OCI-LY1 (cell line): ENCODE data around the gene BLOC1S5.

Experiments used
- H2AFZ ChIP-seq: fragments of 200-600 bp; sonication (generic), shearing (Covaris generic); 2 replicates; pipeline ENCODE4 v1.6.0; 2014; ENCODE audit warnings: antibody characterized with exemption, mild to moderate bottlenecking, low read length
- H3F3A ChIP-seq: fragments of 200-600 bp; sonication (generic), shearing (Covaris generic); 2 replicates; pipeline ENCODE4 v1.6.0; 2014; ENCODE audit warnings: mild to moderate bottlenecking, antibody characterized with exemption, low read length, moderate library complexity; ENCODE audit not compliant: insufficient read depth
- H3K27ac ChIP-seq: fragments of 200-600 bp; sonication (generic); 2 replicates; pipeline ENCODE4 v1.5.1; 2014; ENCODE audit warnings: low read length, mixed run types, mild to moderate bottlenecking, low read depth; ENCODE audit not compliant: poor library complexity, severe bottlenecking
- H3K27me3 ChIP-seq: fragments of 200-600 bp; sonication (generic); 2 replicates; pipeline ENCODE4 v1.6.0; 2014; ENCODE audit warnings: antibody characterized with exemption, mild to moderate bottlenecking, low read length, moderate library complexity; ENCODE audit not compliant: insufficient read depth
- H3K36me3 ChIP-seq: fragments of 200-600 bp; sonication (generic); 2 replicates; pipeline ENCODE4 v1.6.1; 2014; ENCODE audit warnings: mild to moderate bottlenecking, antibody characterized with exemption, low read length, moderate library complexity, mixed read lengths; ENCODE audit not compliant: insufficient read depth
- H3K4me1 ChIP-seq: fragments of 200-600 bp; sonication (generic); 2 replicates; pipeline ENCODE4 v1.5.1; 2014; ENCODE audit warnings: mild to moderate bottlenecking, low read length, moderate library complexity; ENCODE audit not compliant: insufficient read depth, severe bottlenecking
- H3K4me2 ChIP-seq: fragments of 200-600 bp; sonication (generic), shearing (Covaris generic); 2 replicates; pipeline ENCODE4 v1.6.1; 2014; ENCODE audit warnings: low read length
- H3K4me3 ChIP-seq: fragments of 200-600 bp; sonication (generic); 2 replicates; pipeline ENCODE4 v1.5.1; 2014; ENCODE audit warnings: low read length, low read depth, mild to moderate bottlenecking, mixed read lengths; ENCODE audit not compliant: poor library complexity, severe bottlenecking
- H3K79me2 ChIP-seq: fragments of 200-600 bp; shearing (Covaris generic); 2 replicates; pipeline ENCODE4 v1.6.1; 2016; ENCODE audit warnings: mixed run types, low read length, mixed read lengths; ENCODE audit not compliant: insufficient read depth
- H3K9ac ChIP-seq: fragments of 200-600 bp; sonication (generic), shearing (Covaris generic); 2 replicates; pipeline ENCODE4 v1.6.1; 2014; ENCODE audit warnings: mild to moderate bottlenecking, low read length, mixed read lengths
- H3K9me2 ChIP-seq: fragments of 200-600 bp; sonication (generic), shearing (Covaris generic); 2 replicates; pipeline ENCODE4 v1.6.1; 2014; ENCODE audit warnings: low read depth, mild to moderate bottlenecking, low read length, mixed read lengths
- H3K9me3 ChIP-seq: fragments of 200-600 bp; shearing (Covaris generic); 2 replicates; pipeline ENCODE4 v1.6.1; 2014; ENCODE audit warnings: low read length, mixed read lengths
- H4K20me1 ChIP-seq: fragments of 200-600 bp; sonication (generic), shearing (Covaris generic); 2 replicates; pipeline ENCODE4 v1.6.0; 2016; ENCODE audit warnings: mild to moderate bottlenecking, low read length; ENCODE audit not compliant: insufficient read depth
- CTCF ChIP-seq: fragments of 200-600 bp; sonication (generic), shearing (Covaris generic); IDR thresholded peaks from 2 replicates; pipeline ENCODE4 v1.5.1; 2017; ENCODE audit warnings: mild to moderate bottlenecking, antibody characterized with exemption, low read length, moderate library complexity, mixed read lengths
- EZH2 ChIP-seq: fragments of 200-600 bp; sonication (generic), shearing (Covaris generic); IDR thresholded peaks from 2 replicates; pipeline ENCODE4 v1.8.0; 2017; ENCODE audit warnings: borderline replicate concordance, mixed run types, mild to moderate bottlenecking, antibody characterized with exemption, low read length, moderate library complexity, mixed read lengths

The BLOC1S5 gene

GRCh38 chr6:8075704-8076103, 11.5 kb upstream of the BLOC1S5 start:
- H2AFZ ChIP-seq = no peak overlapping the region
- H3K36me3 ChIP-seq = peaks cover 26% of the 10 kb centered on the region
- no peaks in the 10 kb centered on the region for H3K9me2 ChIP-seq
- H3K9me3 ChIP-seq = no peaks in the 10 kb centered on the region
- no peak overlapping the region for H3K4me3 ChIP-seq
- no peaks in the 10 kb centered on the region for H3F3A ChIP-seq
- no peak overlapping the region for H3K4me2 ChIP-seq
- no peaks in the 10 kb centered on the region for H3K79me2 ChIP-seq
- no peaks in the 10 kb centered on the region for H4K20me1 ChIP-seq
- H3K4me1 ChIP-seq = no peaks in the 10 kb centered on the region
- no peak overlapping the region for H3K9ac ChIP-seq
- H3K27me3 ChIP-seq = no peaks in the 10 kb centered on the region
- H3K27ac ChIP-seq = no peak overlapping the region
- TF ChIP-seq CTCF (no peak), EZH2 (no peak)

GRCh38 chr6:8075185-8075584, 11.0 kb upstream of the BLOC1S5 start:
- H3K27ac ChIP-seq = no peak overlapping the region
- TF ChIP-seq CTCF (no peak), EZH2 (no peak)
- H3F3A ChIP-seq = no peaks in the 10 kb centered on the region
- H3K27me3 ChIP-seq = no peaks in the 10 kb centered on the region
- no peaks in the 10 kb centered on the region for H3K79me2 ChIP-seq
- H3K36me3 ChIP-seq = peaks cover 21% of the 10 kb centered on the region
- H2AFZ ChIP-seq = no peak overlapping the region
- H3K9me3 ChIP-seq = no peaks in the 10 kb centered on the region
- no peaks in the 10 kb centered on the region for H3K4me1 ChIP-seq
- no peaks in the 10 kb centered on the region for H4K20me1 ChIP-seq
- no peaks in the 10 kb centered on the region for H3K9me2 ChIP-seq
- H3K9ac ChIP-seq = no peak overlapping the region
- H3K4me3 ChIP-seq = no peak overlapping the region
- H3K4me2 ChIP-seq = no peak overlapping the region

GRCh38 chr6:8074213-8074612, 10.0 kb upstream of the BLOC1S5 start:
- no peak overlapping the region for H2AFZ ChIP-seq
- H3K27ac ChIP-seq = no peak overlapping the region
- TF ChIP-seq EZH2 = no peak
- TF ChIP-seq CTCF = no peak
- no peaks in the 10 kb centered on the region for H3K27me3 ChIP-seq
- no peak overlapping the region for H3K4me3 ChIP-seq
- no peaks in the 10 kb centered on the region for H4K20me1 ChIP-seq
- no peak overlapping the region for H3K4me2 ChIP-seq
- peaks cover 12% of the 10 kb centered on the region for H3K36me3 ChIP-seq
- H3F3A ChIP-seq = no peaks in the 10 kb centered on the region
- H3K79me2 ChIP-seq = no peaks in the 10 kb centered on the region
- no peaks in the 10 kb centered on the region for H3K4me1 ChIP-seq
- H3K9me3 ChIP-seq = no peaks in the 10 kb centered on the region
- no peak overlapping the region for H3K9ac ChIP-seq
- no peaks in the 10 kb centered on the region for H3K9me2 ChIP-seq
